Stimulated activated CD8-positive, alpha-beta memory T cell treated with anti-CD3 and anti-CD28 coated beads, Interleukin-4, amount 100 ng/mL, for 1 hour (primary cell): ENCODE data around the gene CHST11.

Experiments
- DNase-seq, 2 donors: peaks; one replicate each; pipeline ENCODE4 v3.0.0-alpha.2; 2020; ENCODE audit warnings: low read depth in 2 of 2, low spot score in 1 of 2

The CHST11 gene

GRCh38 chr12:104670439-104671408 lies 214.0 kb downstream of the CHST11 start:
- no peak for DNase-seq

- DNase-seq: peak; percentile 38 to 52
These were observed 214.8 kb downstream of the CHST11 start for GRCh38 chr12:104671409-104672095.

DNA sequence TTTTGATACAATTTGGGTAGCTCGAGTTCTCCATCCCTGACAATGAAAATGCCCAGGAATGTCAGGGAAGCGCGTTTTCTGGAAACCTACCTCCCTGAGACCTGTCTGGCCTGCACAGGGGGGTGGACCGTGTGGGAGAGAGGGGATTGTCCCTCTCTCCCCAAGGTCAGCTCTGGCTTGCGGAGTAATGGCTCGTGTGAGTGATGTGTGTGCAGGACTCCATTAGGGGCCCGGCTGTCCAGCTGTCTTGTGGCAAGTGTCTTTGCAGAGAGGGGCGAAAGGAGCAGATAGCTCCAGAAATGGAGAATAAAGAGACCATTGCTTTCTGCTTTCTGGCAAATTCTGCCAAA lies 215.3 kb downstream of the CHST11 start:
- DNase-seq: no peak

DNA sequence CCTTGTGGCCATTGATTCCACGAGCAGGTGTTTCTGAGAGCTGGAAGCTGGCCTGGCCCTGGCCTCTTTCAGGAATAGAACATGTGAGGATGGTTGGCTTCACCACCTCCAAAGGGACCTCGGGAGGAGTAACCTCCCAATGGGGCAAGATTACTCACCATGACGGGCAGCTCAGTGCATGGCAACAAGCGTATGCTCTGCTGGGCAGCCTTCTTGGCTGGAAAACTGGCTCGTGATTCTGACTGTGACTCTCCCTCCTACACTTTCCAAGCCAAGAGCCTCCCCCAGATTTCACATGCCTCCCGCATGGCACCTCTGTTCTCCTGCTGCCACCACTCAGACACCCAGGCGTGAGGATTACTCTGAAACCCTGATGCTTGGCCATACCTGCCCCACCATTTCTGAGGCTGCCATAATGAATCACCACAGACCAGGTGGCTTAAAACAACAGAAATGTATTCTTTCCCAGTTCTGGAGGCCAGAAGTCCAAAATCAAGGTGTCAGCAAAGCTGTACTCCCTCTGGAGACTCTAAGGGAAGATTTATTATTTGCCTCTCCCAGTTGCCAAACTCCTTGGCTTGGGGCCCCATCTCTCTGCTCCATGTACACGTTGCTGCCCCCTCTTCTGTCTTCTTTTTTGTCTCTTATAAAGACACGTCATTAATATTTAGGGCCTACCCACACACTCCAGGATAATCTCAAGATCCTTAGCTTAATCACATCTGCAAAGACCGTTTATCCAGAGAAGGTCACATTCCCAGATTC lies 215.9 kb downstream of the CHST11 start:
- DNase-seq: no peak

DNA sequence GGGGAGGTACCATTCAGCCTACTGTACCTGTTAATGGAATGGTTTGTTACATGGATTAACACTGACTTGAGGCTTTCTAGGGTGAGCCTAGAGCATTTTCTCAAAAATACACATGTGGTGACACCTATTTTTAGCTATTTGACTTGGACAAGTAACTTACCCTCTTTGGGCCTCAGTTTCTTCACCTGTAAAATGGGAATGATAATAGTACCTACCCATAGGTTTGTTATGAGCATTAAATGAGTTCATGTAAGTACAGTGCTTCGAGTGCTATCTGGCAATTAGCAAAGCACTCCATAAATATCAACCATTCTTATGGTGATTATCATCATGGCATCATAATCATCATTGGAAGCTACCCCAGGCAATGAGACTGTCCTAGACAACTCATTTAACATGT lies 216.5 kb downstream of the CHST11 start:
- no peak for DNase-seq

DNA sequence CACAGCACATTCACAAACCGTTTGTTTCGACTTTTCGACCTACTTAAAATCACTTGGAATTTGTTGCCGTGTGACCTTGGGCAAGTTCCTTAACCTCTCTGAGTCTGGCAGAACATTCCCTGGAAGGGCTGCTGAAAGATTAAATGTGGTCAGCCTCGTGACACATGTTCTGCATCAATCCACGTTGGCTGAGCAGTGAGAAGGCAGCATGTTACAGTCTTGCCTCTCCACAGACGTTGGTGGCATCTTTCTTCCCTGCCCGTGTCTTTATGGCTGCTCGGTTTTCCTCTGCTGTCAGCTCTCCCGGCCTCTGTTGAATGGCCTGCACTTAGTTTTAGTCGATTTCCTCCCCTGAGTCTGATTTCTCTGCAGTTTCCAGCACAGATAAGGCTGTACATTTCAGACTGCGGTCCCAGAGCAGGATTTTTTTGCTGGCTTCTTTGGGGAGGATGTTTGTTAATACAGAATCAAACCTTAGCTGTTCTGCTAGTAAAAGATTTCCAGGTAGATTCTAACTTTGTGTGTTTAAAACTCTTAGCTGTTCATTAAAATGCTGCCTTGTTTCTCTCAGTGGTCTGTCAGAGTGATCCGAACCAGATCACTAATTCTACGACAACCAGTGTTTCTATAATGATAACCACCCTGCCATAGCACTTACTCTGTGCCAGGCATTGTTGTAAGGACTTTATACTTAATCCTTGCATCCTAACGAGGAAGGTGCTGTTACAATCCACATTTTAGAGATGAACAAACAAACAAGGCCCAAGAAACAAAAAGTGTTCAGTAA lies 217.1 kb downstream of the CHST11 start:
- no peak for DNase-seq

- no peak for DNase-seq
These were observed 219.9 kb downstream of the CHST11 start for GRCh38 chr12:104676636-104677035.

DNA sequence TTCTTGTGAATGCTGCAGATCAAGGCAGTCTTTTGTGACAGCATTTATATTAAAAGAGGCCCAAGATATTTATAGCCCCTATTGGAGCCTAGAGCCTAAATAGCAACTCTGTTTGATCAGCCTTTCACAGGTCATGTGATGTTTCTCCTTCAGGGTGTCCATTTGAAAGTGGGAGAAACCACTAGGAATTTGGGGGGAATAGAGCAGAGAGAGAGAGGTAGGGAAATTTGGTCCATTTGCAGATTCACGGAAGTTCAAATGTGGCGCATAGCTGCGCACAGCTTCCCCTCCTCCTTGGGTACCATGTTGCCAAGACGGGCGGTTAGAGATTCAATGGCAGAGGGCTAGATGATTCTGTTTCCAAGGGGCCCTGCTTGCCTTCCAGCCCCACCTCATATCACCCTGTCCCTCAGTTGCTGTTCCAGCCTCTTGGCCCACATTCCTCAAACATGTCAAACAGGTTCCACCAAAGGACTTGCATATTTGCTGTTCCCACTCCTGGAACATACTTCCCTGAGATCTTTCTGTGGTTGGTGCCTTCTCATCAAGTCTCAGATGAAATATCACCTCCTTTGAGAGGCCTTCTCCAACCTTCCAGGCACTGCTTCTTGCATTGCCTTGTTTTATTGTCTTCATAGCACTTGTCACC lies 220.8 kb downstream of the CHST11 start:
- DNase-seq: no peak

DNA sequence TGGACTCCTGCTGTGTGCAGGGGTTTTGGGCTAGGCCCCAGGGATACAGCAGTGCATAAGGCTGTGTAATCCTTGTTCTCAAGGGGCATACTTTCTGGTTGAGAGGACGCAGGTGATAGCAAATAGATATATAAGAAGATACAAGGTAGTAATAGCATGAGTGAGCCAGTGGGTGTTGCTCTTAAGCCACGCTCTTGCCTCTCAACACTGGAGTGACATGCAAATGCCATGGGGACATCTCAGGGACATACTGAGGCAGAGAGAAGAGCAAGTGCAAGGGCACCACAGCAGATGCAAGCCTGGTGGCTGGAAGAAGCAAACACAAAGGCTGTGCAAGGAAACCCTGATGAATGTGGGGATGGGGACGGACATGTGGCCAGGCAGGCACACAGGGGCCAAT lies 223.3 kb downstream of the CHST11 start:
- DNase-seq: no peak

DNA sequence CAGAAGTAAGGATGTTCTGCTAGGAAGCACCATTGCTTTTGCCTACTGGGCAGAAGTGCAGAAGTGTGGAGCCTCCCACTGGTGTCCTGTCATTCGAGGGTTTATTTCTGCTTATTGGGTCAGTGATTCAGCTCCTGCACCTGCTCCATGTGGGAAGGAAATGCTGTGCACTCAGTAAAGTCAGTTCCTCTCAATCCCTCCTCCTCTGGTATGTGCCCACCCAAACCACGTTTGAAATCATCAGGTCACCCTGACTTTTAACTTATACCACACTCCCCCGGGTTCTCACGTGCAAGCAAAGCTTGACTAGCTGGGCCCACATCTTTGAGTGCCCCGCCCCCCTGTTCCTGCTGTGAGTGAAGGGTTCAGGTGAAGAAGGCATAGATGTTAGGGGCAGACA lies 223.7 kb downstream of the CHST11 start:
- no peak for DNase-seq

DNA sequence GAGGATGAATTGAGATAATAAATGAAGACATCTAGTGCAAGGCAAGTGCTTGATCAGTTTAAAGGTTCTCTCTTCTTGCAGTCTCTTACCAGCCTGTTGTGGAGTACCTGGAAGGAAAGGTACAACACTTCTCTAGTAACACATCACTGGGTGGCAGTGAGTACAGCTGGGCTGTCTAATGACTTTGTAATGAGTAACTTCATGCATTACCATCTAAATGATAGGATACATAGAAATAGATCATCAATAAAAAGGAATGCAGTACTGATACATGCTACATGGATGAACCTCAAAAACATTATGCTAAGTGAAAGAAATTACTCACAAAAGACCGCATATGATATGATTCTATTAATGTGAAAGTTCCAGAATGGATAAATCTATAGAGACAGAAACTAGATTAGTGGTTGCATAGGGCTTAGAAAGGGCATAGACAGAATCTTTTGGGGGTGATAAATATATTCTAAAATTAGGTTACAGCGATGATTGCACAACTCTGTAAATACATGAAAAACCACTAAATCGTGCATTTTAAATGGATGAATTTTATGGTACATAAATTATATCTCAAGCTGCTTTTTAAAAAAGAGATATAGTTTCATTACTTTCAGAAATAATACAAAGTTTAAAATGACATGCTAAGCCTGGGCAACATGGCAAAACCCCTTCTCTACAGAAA lies 224.4 kb downstream of the CHST11 start:
- no peak for DNase-seq

DNA sequence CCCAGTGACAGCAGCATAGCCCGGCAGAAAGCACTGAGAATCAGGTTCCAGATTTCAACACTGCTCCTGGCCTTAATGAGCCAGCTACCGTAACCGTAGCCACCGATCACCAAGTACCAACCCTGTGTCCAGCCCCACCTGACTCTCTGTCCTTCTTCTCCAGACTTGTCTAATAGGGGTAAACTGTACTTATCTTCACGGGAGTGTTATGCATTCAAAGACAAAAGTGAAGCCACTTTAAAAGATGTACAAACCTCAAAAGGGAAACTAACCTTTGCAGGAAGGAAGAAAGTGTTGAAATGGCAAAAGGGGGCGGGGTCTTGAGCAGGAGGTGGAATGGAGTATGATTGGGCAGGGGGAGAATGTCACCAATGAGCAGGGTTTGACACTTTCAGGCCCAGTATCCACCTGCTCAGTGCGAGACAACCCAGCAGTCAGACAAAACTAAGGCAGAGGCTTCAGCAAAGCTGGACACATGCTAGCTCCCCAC lies 226.1 kb downstream of the CHST11 start:
- DNase-seq: no peak

- no peak for DNase-seq
These were observed 227.2 kb downstream of the CHST11 start for GRCh38 chr12:104683831-104684503.

DNA sequence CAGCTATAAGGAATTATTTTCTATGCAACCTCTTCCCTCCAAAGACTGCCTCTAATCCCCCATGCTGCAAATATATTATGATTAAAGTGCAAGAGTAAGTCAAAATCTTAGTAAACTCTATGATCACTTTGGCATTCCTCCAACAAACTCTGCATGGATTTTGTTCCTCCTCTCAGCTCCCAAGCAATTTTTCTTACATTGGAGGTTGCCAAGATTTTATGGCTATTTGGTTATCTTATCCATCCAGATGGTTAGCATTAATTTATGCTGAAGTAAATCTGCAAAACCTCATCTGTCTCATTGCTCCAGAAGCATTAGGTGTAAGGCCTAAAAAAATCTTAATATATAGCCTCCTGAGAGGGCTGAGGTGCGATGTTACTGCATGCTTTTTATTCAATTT lies 228.1 kb downstream of the CHST11 start:
- no peak for DNase-seq

- DNase-seq: no peak
These were observed 228.6 kb downstream of the CHST11 start for GRCh38 chr12:104685366-104685765.

DNA sequence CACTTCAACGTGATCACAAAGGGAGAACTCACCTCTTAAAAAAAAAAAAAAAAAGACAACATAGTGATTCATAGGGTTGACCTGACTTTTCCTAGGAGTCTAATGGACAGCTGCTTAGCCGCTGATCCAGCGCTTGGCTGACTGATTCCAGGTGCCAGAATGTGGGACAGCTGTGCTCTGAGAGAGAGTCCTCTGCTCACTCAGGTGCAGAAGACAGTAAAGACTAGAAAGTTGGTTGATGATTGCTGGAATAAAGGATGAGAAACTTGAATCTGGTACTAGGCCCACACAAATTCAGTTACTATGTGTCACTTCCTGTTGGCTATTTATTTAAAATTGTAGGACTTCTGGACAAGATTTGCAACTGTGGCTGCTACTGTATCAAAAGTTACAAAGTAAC lies 229.4 kb downstream of the CHST11 start:
- no peak for DNase-seq

- DNase-seq: no peak
These were observed 231.2 kb downstream of the CHST11 start for GRCh38 chr12:104687823-104688573.

DNA sequence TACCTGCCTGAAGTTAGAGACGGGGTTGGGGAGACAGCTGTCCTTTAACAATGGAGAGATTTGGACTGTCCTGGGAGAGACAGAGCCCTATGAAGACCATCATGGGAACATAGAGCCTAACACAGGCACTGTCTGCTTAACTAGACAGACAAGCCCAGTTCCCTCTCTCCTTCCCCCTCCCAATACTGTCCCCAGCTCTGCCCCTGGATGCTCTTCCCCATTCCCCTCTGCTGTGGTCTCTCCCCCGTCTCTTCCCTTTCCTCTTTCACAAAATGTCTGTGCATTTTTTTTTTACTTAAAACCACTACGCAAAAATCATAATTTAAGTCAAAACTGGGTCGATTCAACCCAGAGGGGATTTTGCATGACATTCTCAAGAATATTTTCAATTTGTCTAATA lies 232.9 kb downstream of the CHST11 start:
- no peak for DNase-seq
